HG02973 (cell line): ENCODE data around the gene MCF2L2.
"Not testable (repeated sequence)": the region's sequence is repeated elsewhere in the genome, so short reads cannot be mapped to it uniquely, and the experiment has no call there.

Source experiments
- ATAC-seq: cut with Tn5 transposase; IDR thresholded peaks from one replicate; pipeline ENCODE4 v1.9.1; 2021; ENCODE audit warnings: moderate library complexity; ENCODE audit not compliant: unreplicated experiment

The MCF2L2 gene

GRCh38 chr3:183446838-183447205, 18.4 kb upstream of the MCF2L2 start:
- ATAC-seq: no peak

GRCh38 chr3:183444748-183445147, 16.3 kb upstream of the MCF2L2 start:
- no peak for ATAC-seq

- no peak for ATAC-seq
These were observed 15.3 kb upstream of the MCF2L2 start for GRCh38 chr3:183443395-183444385.

GRCh38 chr3:183442994-183443393, 14.6 kb upstream of the MCF2L2 start:
- ATAC-seq: no peak

- not testable (repeated sequence) for ATAC-seq
These were observed 12.1 kb upstream of the MCF2L2 start for GRCh38 chr3:183440521-183440920.

GRCh38 chr3:183439515-183439914, 11.1 kb upstream of the MCF2L2 start:
- ATAC-seq: no peak

- no peak for ATAC-seq
These were observed 10.3 kb upstream of the MCF2L2 start for GRCh38 chr3:183438735-183439134.

GRCh38 chr3:183437666-183438564, 9.5 kb upstream of the MCF2L2 start:
- ATAC-seq: no peak

- ATAC-seq: no peak
These were observed 8.6 kb upstream of the MCF2L2 start for GRCh38 chr3:183437061-183437460.

- ATAC-seq: peak; percentile 83
These were observed 7.2 kb upstream of the MCF2L2 start for GRCh38 chr3:183435661-183436060.

GRCh38 chr3:183434992-183435391, 6.6 kb upstream of the MCF2L2 start:
- no peak for ATAC-seq

GRCh38 chr3:183434503-183434902, 6.1 kb upstream of the MCF2L2 start:
- ATAC-seq: no peak

GRCh38 chr3:183430325-183430957, 2.0 kb upstream of the MCF2L2 start:
- ATAC-seq: no peak

- ATAC-seq: peak; percentile 26
These were observed 458 bp downstream of the MCF2L2 start for GRCh38 chr3:183427876-183428446.

- ATAC-seq: no peak
These were observed 1.1 kb downstream of the MCF2L2 start for GRCh38 chr3:183427196-183427875.

GRCh38 chr3:183418807-183419206, 9.6 kb downstream of the MCF2L2 start:
- ATAC-seq: not testable (repeated sequence)

GRCh38 chr3:183411216-183411922, 17.1 kb downstream of the MCF2L2 start:
- no peak for ATAC-seq

GRCh38 chr3:183410759-183411158, 17.7 kb downstream of the MCF2L2 start:
- no peak for ATAC-seq

GRCh38 chr3:183410280-183410679, 18.1 kb downstream of the MCF2L2 start:
- no peak for ATAC-seq

- ATAC-seq: no peak
These were observed 19.2 kb downstream of the MCF2L2 start for GRCh38 chr3:183409219-183409618.
